Stimulated activated CD8-positive, alpha-beta memory T cell treated with anti-CD3 and anti-CD28 coated beads, Interleukin-7, amount 100 ng/mL, for 24 hours (primary cell): Measurements from ENCODE around the gene MRPS23.

Experiments
- DNase-seq: peaks from one replicate; pipeline ENCODE4 v3.0.0-alpha.2; 2020; ENCODE audit warnings: low read depth

MRPS23 gene

GRCh38 chr17:57879437-57880085 is 29.7 kb upstream of the MRPS23 start:
- no peak for DNase-seq

DNA sequence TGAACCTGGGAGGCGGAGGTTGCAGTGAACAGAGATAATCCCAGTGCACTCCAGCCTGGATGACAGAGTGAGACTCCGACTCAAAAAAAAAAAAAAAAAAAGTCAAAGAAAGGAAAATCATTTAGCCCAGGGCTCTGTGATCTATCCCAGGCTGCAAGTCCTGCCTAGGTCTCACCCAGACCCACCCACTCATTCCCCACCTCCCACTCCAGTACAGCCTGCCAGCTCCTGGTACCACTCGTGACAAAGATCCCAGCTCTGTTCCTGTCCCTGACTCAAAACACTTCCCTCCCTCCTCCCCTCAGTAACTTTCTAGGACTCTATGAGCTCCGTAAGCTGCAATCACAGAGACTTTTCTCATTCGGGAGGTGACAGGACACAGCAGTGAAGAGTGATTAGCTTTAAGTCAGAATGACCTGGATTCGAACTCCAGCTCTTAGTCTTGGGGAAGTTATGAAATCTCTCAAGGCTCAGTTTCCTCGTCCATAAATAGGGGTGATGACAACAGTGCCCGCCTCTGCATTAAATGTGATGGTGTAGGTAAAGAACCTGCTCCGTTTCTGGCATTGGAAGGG is 28.0 kb upstream of the MRPS23 start:
- no peak for DNase-seq

- DNase-seq: no peak
These were observed 27.0 kb upstream of the MRPS23 start for GRCh38 chr17:57876866-57877237.

GRCh38 chr17:57876023-57876865 is 26.4 kb upstream of the MRPS23 start:
- no peak for DNase-seq

DNA sequence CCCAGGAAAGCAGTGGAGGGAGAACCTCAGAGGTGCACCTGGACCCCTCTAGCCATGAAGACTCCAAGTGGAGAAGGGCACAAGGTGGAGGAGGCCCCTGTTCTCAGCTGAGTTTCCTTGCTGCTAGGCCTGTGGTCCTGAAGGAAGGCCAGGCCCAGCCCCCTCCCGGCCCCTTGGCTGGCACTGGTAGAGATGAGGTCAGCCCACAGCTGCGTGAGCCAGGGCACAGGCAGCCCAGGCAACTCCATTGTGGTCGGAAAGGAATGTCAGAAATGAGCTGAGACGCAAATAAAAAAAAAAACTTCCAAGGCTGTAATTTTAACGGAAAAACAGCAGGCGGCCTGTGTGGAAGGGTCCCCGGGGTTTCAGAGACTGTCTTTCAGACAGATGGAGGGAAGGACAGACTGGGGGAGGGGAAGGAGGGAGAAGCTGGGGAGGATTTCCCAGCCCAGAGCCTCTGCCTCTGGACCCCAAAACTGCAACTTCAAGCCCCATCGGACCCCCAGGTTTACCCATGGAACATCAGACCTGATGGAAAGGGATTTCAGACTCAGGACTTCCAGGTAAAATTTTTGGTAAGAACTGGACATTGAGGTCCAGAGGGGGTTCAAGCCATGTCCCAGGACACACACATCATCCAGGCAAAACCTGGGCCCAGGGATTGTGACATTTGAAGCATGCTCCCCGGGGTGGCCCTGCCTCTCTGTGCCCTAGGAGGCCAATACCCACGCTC is 25.6 kb upstream of the MRPS23 start:
- DNase-seq: no peak

DNA sequence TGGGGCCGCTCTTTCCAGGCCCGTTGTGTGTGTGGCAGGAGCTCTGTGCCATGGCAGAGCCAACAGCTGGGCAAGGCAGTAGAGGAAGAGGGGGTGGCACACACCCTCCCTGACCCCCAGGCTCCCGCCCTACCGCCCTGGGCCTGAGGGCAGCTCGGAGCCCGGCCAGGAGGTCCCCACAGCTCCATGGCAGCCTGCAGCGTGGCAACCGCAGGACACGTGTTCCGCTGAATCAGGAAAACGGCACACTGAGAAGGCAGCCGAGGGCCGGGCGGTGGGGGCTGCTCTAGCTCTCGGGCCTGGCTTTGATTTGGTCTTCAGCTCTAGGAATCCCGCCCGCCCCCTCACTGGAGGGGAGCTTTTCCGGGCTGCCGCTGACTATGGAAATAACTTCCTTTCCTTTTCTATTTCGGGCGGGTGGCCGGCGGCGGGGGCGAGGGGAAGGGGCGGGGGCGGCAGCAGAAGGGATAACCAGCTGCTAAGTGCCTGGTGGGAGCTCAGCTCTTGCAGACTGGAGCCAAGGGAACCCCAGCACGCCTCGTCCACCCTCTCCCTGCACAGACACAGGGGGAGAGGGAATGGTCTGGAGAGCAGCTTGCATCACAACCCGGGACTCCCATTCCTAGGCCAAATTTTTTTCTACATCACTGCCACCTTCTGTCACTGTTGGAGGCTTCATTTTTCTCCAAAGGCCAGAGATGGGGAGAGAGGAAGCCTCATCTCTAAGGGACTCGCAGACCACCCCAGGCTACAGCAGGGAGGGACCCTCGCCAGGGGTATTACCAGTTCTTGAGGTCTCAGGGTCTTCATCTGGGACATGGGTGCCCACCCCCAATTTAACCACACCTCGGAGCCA is 24.8 kb upstream of the MRPS23 start:
- DNase-seq: no peak

GRCh38 chr17:57874058-57874419 is 24.2 kb upstream of the MRPS23 start:
- no peak for DNase-seq

DNA sequence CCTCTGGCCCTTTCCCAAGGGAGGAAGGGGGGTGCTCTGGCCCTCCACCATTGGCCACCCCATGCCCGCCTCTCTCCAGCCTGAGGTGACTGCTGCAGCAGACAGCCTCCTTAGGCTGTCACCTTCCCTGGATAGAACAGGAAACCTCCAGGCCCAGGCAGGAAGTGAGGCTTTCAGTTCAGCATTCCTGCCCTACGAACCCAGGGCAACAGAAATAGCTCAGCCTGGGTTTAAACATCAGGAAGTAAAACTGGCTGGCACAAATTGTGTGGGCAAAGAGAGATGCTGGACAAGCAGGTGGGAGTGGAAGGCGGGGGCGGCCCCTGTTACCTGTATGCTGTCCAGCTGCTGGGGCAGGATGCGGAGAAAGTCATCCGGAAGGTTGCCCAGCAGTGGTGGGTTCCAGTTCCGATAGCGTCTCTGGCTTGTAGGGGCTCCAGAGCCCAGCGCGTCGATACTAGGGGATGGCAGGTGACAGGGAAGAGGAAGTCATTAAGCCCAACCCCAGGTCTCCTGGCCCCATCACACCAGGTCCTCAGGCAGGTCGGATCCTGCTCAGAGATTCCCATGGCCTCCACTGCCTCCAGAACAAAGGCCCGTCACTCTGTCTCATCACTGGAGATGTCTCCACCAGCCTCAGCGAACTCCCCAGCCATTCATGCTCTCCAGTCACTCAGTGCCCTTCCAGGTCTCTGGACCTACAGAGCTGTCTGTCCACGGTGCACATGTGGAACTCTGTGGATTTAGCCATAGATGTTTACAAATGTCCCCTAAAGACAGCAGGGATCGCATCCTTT is 23.6 kb upstream of the MRPS23 start:
- DNase-seq: no peak

GRCh38 chr17:57872536-57872935 is 22.7 kb upstream of the MRPS23 start:
- DNase-seq: no peak

DNA sequence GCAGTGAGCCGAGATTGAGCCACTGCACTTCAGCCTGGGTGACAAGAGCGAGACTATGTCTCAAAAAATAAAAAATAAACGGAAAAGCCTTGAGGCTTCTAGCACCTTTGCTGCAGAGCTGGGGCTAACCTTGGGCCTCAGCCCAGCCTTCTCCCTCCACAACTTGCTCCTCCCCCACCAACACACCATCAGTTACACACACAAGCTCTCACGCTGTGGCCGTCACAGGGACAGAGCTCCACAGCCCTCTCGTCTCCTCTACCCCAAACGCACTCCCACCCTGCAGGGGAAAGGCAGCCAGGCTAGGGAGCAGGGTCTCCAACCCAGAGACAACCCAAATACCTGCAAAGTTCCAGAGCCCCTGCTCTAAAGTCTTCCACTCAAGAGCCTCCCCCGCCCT is 22.0 kb upstream of the MRPS23 start:
- no peak for DNase-seq

DNA sequence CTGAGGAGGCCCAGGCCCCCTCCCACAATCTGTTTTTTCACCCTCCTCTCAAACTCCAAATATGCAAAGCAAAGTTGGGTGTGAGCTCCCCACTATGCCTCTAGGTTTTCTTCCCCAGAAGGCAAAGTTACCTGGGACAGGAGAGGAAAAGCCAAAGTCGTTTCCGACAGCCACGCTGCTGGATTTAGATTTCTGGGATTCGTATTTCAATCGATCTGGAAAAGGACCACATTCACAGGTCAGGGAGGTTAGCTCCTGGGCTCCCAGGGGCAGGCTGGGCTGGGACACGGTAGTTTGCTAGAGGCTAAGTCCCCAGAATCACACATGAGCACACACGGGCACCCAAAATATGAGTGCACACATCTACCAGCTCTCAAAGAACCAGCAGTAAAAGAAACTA is 21.3 kb upstream of the MRPS23 start:
- no peak for DNase-seq

GRCh38 chr17:57870283-57870635 is 20.4 kb upstream of the MRPS23 start:
- DNase-seq: no peak

GRCh38 chr17:57869617-57870282 is 19.9 kb upstream of the MRPS23 start:
- DNase-seq: no peak

GRCh38 chr17:57868910-57869616 is 19.2 kb upstream of the MRPS23 start:
- DNase-seq: no peak

DNA sequence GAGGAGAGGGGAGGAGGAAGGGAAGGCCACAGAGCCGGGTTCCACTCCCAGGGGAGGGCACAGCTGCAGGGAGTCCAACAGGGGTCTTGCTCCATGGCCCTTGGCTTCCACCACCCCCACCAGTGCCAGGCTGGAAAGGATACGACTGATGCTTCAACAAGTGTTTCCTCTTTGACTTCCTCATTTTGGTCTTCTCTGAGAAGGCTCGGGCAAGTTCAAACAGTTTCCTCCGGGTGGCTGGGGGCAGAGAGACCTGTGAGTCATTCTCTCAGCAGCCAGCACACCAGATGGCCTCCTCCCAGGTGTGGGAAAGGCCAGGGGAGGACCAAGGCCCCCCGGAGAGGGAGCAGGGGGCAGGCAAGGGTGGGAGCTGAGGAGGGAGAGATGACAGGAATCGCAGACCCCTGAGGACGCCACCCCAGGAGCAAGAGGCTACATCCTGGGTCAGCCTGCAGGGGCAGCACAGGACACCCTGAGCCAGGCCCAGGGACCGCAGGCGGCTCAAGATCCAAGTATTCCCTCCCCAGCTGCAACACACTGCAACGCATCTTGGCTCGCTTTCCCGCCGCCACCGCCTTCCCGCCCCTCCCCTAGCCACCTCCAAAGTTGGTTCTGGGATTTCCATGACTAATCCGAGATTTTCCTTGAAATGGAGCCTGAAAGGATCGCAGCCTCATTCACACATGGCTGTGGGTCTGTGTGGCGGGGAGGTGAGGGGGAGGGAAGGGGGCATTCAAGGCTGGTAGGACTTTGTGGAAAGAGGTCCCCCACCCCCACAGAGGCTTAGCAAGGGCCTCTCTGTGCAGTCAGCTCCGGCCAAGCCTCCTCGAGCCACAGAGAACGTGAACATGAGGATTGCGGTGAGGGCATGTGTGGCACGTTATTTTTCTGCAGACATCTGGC is 18.4 kb upstream of the MRPS23 start:
- DNase-seq: no peak

GRCh38 chr17:57867126-57867525 is 17.3 kb upstream of the MRPS23 start:
- DNase-seq: no peak

- DNase-seq: no peak
These were observed 16.9 kb upstream of the MRPS23 start for GRCh38 chr17:57866723-57867122.

DNA sequence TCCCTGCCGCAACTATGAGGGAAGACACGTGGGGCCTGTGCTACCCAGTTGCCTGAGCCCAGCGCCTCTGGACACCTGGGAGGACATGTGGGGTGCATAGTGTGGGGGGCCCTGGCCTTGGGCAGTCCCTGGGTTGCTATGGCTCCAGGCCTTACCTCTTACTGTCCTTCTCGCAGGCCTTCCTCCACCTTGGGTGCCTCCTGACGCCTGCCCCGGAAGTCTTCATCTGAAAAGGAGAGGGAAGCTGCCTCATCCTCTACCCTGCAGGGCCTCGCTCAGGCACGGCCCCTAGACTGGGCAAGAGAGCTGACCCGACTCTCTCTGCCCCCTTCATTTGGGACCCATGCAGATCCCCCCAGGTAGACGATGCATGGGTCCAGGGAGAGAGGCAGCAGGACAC is 16.5 kb upstream of the MRPS23 start:
- DNase-seq: no peak

- DNase-seq: no peak
These were observed 14.4 kb upstream of the MRPS23 start for GRCh38 chr17:57864273-57864672.
